K562 (cell line): ENCODE data around the gene DDAH1. TPM values are rescaled to one million over a fixed set of nuclear protein-coding genes. Genes with fewer than 3 reads are reported as not detected.

Experiments
- ATAC-seq: fragments of 200-7000 bp; cut with Tn5 transposase; 3 replicates; pipeline ENCODE4 v1.9.1; 2020; ENCODE audit warnings: moderate library complexity
- BruUV-seq: library from RNA; stranded (reverse); fragments of 400-500 nt; replicated peaks from 2 replicates; lab custom pipeline; 2021; lab: Mats Ljungman, UMichigan
- CTCF ChIA-PET: fragments of 300-600 bp; formaldehyde crosslinking; extraction: SDS; loops from one replicate; lab custom pipeline; 2021; ENCODE audit warnings: low intra/inter-chr PET ratio; lab: Yijun Ruan, JAX
- POLR2A ChIA-PET: fragments of 300-600, 350-650 bp; sonication (Branson Sonifier 250); formaldehyde crosslinking; extraction: SDS; loops from one replicate; lab custom pipeline; 2021; ENCODE audit warnings: antibody characterized with exemption, inconsistent platforms; lab: Yijun Ruan, JAX
- DNase-seq, 4 experiments: peaks; one replicate each; pipeline versions ENCODE4 v3.0.0 to v3.0.0-alpha.2; 2011 to 2018; ENCODE audit warnings: low spot score in 3 of 4, mixed read lengths in 3 of 4; ENCODE audit errors: extremely low read depth in 1 of 4
- FAIRE-seq: peaks from 2 replicates; lab custom pipeline; 2011; peaks lifted over from hg19 to GRCh38; lab: Jason Lieb, UNC
- H2AFZ ChIP-seq: 2 replicates; pipeline ENCODE4 v1.6.0; 2011; ENCODE audit warnings: low read depth, low read length, control low read depth, inconsistent platforms
- H3K27ac ChIP-seq: fragments of 200-600 bp; 3 replicates; pipeline ENCODE4 v1.8.0; 2011; ENCODE audit warnings: low read depth, mild to moderate bottlenecking, control low read depth, inconsistent platforms, low read length, moderate library complexity, mixed read lengths; ENCODE audit errors: extremely low read depth
- H3K27me3 ChIP-seq, 2 experiments: fragments of 300-600 bp in 1 of 2; 2 replicates in 1 of 2; 3 replicates in 1 of 2; pipeline versions ENCODE4 v1.6.0 to v1.8.0; 2011; ENCODE audit warnings: inconsistent platforms in 2 of 2, low read length in 2 of 2, mild to moderate bottlenecking in 1 of 2, mixed read lengths in 1 of 2, moderate library complexity in 1 of 2; ENCODE audit not compliant: control insufficient read depth in 2 of 2, insufficient read depth in 2 of 2
- H3K36me3 ChIP-seq: fragments of 300-600 bp; 3 replicates; pipeline ENCODE4 v1.8.0; 2011; ENCODE audit warnings: mild to moderate bottlenecking, low read length, inconsistent platforms; ENCODE audit not compliant: control insufficient read depth, insufficient read depth
- H3K4me1 ChIP-seq, 2 experiments: fragments of 200-600 bp in 1 of 2; replicated peaks in 1 of 2; 2 replicates in 1 of 2; 3 replicates in 1 of 2; pipeline versions ENCODE4 v1.5.1 to v1.8.0; 2011; ENCODE audit warnings: inconsistent platforms in 2 of 2, low read length in 2 of 2, mild to moderate bottlenecking in 1 of 2, mixed read lengths in 1 of 2, moderate library complexity in 1 of 2; ENCODE audit not compliant: control insufficient read depth in 2 of 2, insufficient read depth in 2 of 2
- H3K4me2 ChIP-seq: 2 replicates; pipeline ENCODE4 v1.6.1; 2011; ENCODE audit warnings: low read length, control low read depth, inconsistent platforms, mixed read lengths; ENCODE audit not compliant: insufficient read depth
- H3K4me3 ChIP-seq: fragments of 200-600 bp; sonication (generic), shearing (Covaris generic); 2 replicates; pipeline ENCODE4 v1.5.1; 2016; ENCODE audit warnings: control low read depth, inconsistent platforms
- H3K79me2 ChIP-seq: fragments of 200-600 bp; 3 replicates; pipeline ENCODE4 v1.8.0; 2011; ENCODE audit warnings: low read length, inconsistent platforms; ENCODE audit not compliant: control insufficient read depth, insufficient read depth
- H3K9ac ChIP-seq, 2 experiments: 2 replicates each; pipeline versions ENCODE4 v1.6.0 to v1.6.1; 2011; ENCODE audit warnings: low read depth in 2 of 2, low read length in 2 of 2, control low read depth in 1 of 2, inconsistent platforms in 1 of 2, mild to moderate bottlenecking in 1 of 2, mixed read lengths in 1 of 2; ENCODE audit not compliant: insufficient read depth in 1 of 2
- H3K9me1 ChIP-seq: one replicate; pipeline ENCODE4 v1.6.0; 2011; ENCODE audit warnings: inconsistent platforms, mild to moderate bottlenecking, low read length, moderate library complexity; ENCODE audit not compliant: control insufficient read depth, insufficient read depth
- H3K9me3 ChIP-seq: replicated peaks from 2 replicates; pipeline ENCODE4 v1.5.1; 2011; ENCODE audit warnings: low read depth, low read length, inconsistent platforms; ENCODE audit not compliant: control insufficient read depth, insufficient read depth
- H4K20me1 ChIP-seq: replicated peaks from 2 replicates; pipeline ENCODE4 v1.6.1; 2011; ENCODE audit warnings: low read length, inconsistent platforms, mixed read lengths; ENCODE audit not compliant: control insufficient read depth, insufficient read depth
- ATF1 ChIP-seq, 2 experiments: fragments of 450-650 bp in 1 of 2; IDR thresholded peaks; 2 replicates each; pipeline ENCODE4 v1.6.1; 2016; ENCODE audit warnings: missing compliant biosample characterization in 1 of 2, missing genetic modification characterization in 1 of 2
- HOMEZ ChIP-seq: fragments of 250-450 bp; sonication (Bioruptor Pico); IDR thresholded peaks from 2 replicates; pipeline ENCODE4 v1.4.0; 2020; ENCODE audit warnings: mild to moderate bottlenecking, moderate library complexity
- NRF1 ChIP-seq, 2 experiments: fragments of 450-650 bp; IDR thresholded peaks in 1 of 2; conservative IDR thresholded peaks in 1 of 2; 2 replicates each; pipeline ENCODE4 v1.6.1; 2014; ENCODE audit warnings: mild to moderate bottlenecking in 2 of 2
- POLR2AphosphoS5 ChIP-seq: IDR thresholded peaks from 2 replicates; pipeline ENCODE4 v1.6.1; 2011; ENCODE audit warnings: mild to moderate bottlenecking, low read depth, low read length, moderate library complexity; ENCODE audit not compliant: control insufficient read depth, insufficient read depth
- PTBP1 ChIP-seq: fragments of 200-400 bp; formaldehyde crosslinking; IDR thresholded peaks from 2 replicates; pipeline ENCODE4 v1.6.1; 2017; ENCODE audit warnings: low read depth, low read length
- SMARCC2 ChIP-seq: fragments of 450-650 bp; IDR thresholded peaks from 2 replicates; pipeline ENCODE4 v1.6.1; 2017; ENCODE audit warnings: antibody characterized with exemption, moderate library complexity, mild to moderate bottlenecking, low read depth
- XRCC5 ChIP-seq: fragments of 200-400 bp; formaldehyde crosslinking; IDR thresholded peaks from 2 replicates; pipeline ENCODE4 v1.6.1; 2017; ENCODE audit warnings: low read depth, mild to moderate bottlenecking, low read length
- ZNF384 ChIP-seq: IDR thresholded peaks from 2 replicates; pipeline ENCODE4 v1.6.1; 2012; ENCODE audit warnings: low read depth, low read length, improper control_type of control experiment
- ZNF707 ChIP-seq: fragments of 250-450 bp; sonication (Bioruptor Pico); conservative IDR thresholded peaks from 2 replicates; pipeline ENCODE4 v1.8.0; 2022; ENCODE audit warnings: inconsistent platforms, mild to moderate bottlenecking, moderate library complexity
- ZNF740 ChIP-seq, 3 experiments: fragments of 200-800 bp in 1 of 3; sonication (Bioruptor generic) in 1 of 3; sonication (generic) in 1 of 3; formaldehyde crosslinking in 1 of 3; IDR thresholded peaks; 2 replicates each; pipeline versions ENCODE4 v1.6.1 to v1.8.0; 2016 to 2022; ENCODE audit warnings: mild to moderate bottlenecking in 2 of 3, missing compliant biosample characterization in 2 of 3, missing genetic modification characterization in 2 of 3, missing genetic modification reagents in 1 of 3
- ZNF780A ChIP-seq: fragments of 250-450 bp; sonication (Bioruptor Pico); IDR thresholded peaks from 2 replicates; pipeline ENCODE4 v1.5.0; 2021; ENCODE audit warnings: mild to moderate bottlenecking
- WGBS: fragments of 100-300 bp; shearing (Covaris generic); methylation state at CpG from one replicate; pipeline ENCODE4 v1.1.6; 2016; ENCODE audit warnings: low coverage, mixed read lengths; ENCODE audit not compliant: insufficient coverage; ENCODE audit errors: missing lambda C conversion rate; 5-methylcytosine and 5-hydroxymethylcytosine counted together
- in situ Hi-C: fragments of 300-500 bp; cut with MboI; formaldehyde crosslinking; loops from 4 replicates; pipeline ENCODE4 v1.15.0; 2018; ENCODE audit warnings: inconsistent platforms, mixed read lengths
- intact Hi-C: fragments of 100-400 bp; cut with micrococcal nuclease; formaldehyde crosslinking; loops from 2 replicates; pipeline ENCODE4 v1.14.2; 2022
- polyA plus RNA-seq, 8 experiments: library from polyadenylated mRNA; depleted of rRNA in 4 of 8; stranded (reverse) in 5 of 8; unstranded in 3 of 8; fragments of >200 nt; fragmentation: Nextera tagmentation in 2 of 8; fragmentation: Illumina TruSeq in 1 of 8; extraction: Ambion mirVana in 2 of 8; extraction: Trizol in 1 of 8; gene quantifications; 2 replicates each; pipeline versions ENCODE4 v1.2.1 to v1.2.3, GENCODE V29; 2011 to 2014; ENCODE audit warnings: inconsistent platforms in 1 of 8, missing spikeins in 1 of 8
- total RNA-seq, 7 experiments: library from RNA; depleted of rRNA in 6 of 7; stranded (reverse); fragments of >200 nt in 6 of 7; fragmentation: Illumina TruSeq in 2 of 7; extraction: Trizol in 2 of 7; gene quantifications; 2 replicates each; pipeline versions ENCODE4 v1.2.1 to v1.2.3, GENCODE V29; 2011 to 2021; ENCODE audit warnings: low replicate concordance in 1 of 7
- TF ChIP-seq, protein P1 (sequence below): sonication (generic); formaldehyde crosslinking; IDR thresholded peaks from 2 replicates; pipeline ENCODE4 v1.8.1; 2022; ENCODE audit warnings: missing genetic modification reagents

Gene DDAH1
- total and polyA plus RNA-seq, 9 of the 15 experiments (the other 6 are each of a cell fraction or from before 2014, with no cell fraction given) = 0.04 to 0.24 (median 0.10) TPM

- ChIA-PET POLR2A (interaction anchor here (0.5 to 1.5 kb wide), 2 partner anchors 11 to 21 kb away, joined by 3 read pairs; no protein-coding TSS in a partner anchor), CTCF (no interaction called here)
- TF ChIP-seq ZNF707 (CRISPR knock-in tag) = no peak
- TF ChIP-seq ZNF384 = no peak
- no peak for TF ChIP-seq SMARCC2
- TF ChIP-seq, protein P1, sequence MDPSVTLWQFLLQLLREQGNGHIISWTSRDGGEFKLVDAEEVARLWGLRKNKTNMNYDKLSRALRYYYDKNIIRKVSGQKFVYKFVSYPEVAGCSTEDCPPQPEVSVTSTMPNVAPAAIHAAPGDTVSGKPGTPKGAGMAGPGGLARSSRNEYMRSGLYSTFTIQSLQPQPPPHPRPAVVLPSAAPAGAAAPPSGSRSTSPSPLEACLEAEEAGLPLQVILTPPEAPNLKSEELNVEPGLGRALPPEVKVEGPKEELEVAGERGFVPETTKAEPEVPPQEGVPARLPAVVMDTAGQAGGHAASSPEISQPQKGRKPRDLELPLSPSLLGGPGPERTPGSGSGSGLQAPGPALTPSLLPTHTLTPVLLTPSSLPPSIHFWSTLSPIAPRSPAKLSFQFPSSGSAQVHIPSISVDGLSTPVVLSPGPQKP (CRISPR knock-in tag) = no peak
- TF ChIP-seq ZNF740 (CRISPR knock-in tag; IDR thresholded peaks at IDR 0.05) = no peak
- TF ChIP-seq ZNF740 (tag; IDR thresholded peaks at IDR 0.05) = no peak
- no peak for TF ChIP-seq NRF1 (conservative IDR thresholded peaks at IDR 0.05 in 1 of 2, IDR thresholded peaks at IDR 0.05 in 1 of 2)
- TF ChIP-seq POLR2AphosphoS5 = no peak
- no peak for TF ChIP-seq PTBP1
- TF ChIP-seq ATF1 (CRISPR knock-in tag; IDR thresholded peaks at IDR 0.05) = no peak
- TF ChIP-seq ATF1 (tag; IDR thresholded peaks at IDR 0.05) = no peak
- no peak for TF ChIP-seq HOMEZ
- no peak for TF ChIP-seq XRCC5
- TF ChIP-seq ZNF780A (CRISPR knock-in tag) = no peak
- FAIRE-seq (no peak), DNase-seq (no peak), ATAC-seq (no peak)
- no peaks in the 10 kb centered on the region for H3K4me1 ChIP-seq
- in situ Hi-C loops (no loop called here), intact Hi-C loops (no loop called here)
- no peaks in the 10 kb centered on the region for H3K79me2 ChIP-seq
- H3K36me3 ChIP-seq = no peaks in the 10 kb centered on the region
- no peak overlapping the region for H3K27ac ChIP-seq
- no peak overlapping the region for H3K4me2 ChIP-seq
- no peaks in the 10 kb centered on the region for H3K27me3 ChIP-seq
- no TSS peak for BruUV-seq
- H3K4me3 ChIP-seq = no peak overlapping the region
- no peaks in the 10 kb centered on the region for H4K20me1 ChIP-seq
- no peak overlapping the region for H2AFZ ChIP-seq
- 0% methylated on average over 3 of the region's 3 CpGs for WGBS
- H3K9ac ChIP-seq = no peak overlapping the region
- no peaks in the 10 kb centered on the region for H3K9me3 ChIP-seq
- no peaks in the 10 kb centered on the region for H3K9me1 ChIP-seq
Observed at GRCh38 chr1:85406887-85407533, 57.9 kb downstream of the DDAH1 start.
